ENCODE data around the gene B4GALNT3.
A peak's percentile ranks its signal among the peaks of the same experiment; 100 is the strongest.

B4GALNT3 gene

DNA sequence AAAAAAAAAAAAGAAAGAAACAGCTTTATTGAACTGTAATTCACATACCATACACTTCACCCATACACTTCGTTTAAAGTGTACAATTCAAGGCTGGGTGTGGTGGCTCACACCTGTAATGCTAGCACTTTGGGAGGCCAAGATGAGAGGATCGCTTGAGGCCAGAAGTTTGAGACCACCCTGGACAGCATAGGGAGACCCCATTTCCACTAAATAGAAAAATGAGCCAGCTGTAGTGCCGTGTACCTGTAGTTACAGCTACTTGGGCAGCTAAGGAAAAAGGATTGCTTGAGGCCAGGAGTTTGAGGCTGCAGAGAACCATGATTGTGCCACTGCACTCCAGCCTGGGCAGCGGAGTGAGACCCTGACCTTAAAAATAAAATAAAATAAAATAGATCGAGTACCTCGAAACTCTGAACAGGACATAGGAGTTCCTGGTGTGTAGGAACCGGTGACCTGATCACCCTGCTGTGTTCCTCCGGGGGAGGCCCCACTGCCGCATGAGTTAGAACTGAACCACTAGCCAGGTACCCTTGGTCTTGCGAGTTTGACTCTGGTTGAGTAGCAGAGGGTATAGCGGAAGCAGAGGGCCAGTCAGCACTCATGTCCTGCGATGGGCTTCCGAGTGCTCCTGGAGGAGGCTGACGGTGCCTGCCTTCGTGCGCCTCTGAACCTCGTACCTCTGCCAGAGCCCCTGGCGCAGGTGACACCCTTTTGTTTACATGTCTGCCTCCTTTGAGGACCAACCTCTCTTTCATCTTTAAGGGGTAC is 80.0 kb downstream of the B4GALNT3 start:
- DNase-seq (ENCODE audit: low spot score), result no peak

DNA sequence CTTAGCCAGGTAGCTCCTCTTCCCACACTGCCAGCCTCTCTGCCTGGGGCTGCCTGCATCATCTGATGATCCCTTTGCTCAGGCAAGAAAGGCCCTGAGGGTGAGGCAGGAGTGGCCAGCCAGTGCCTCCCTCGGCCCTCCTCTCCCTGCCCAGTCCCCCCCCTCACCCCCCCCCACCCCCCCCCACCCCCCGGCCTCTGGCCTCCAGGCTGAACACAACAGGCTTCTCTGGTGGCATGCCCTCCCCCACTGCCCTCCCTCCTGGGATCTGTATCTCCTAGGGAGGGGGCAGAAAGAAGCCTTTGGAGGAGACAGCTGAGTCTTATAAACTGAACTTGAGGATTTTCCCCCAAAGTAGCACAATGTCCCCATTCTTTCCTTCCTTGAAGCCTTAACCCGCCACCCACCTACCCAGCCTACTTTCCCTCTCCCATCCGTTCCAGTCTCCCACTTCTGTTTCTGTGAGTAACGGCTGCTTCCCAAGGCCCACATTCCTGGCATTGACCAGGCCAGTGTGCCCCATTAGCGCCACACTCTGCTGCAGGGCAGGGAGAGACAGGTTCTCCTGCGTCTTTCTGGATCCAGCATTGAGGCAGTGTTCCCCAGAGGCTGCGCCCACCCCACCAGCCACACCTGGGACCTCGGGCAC is 82.1 kb downstream of the B4GALNT3 start:
- no peak for DNase-seq (ENCODE audit: low spot score)

DNA sequence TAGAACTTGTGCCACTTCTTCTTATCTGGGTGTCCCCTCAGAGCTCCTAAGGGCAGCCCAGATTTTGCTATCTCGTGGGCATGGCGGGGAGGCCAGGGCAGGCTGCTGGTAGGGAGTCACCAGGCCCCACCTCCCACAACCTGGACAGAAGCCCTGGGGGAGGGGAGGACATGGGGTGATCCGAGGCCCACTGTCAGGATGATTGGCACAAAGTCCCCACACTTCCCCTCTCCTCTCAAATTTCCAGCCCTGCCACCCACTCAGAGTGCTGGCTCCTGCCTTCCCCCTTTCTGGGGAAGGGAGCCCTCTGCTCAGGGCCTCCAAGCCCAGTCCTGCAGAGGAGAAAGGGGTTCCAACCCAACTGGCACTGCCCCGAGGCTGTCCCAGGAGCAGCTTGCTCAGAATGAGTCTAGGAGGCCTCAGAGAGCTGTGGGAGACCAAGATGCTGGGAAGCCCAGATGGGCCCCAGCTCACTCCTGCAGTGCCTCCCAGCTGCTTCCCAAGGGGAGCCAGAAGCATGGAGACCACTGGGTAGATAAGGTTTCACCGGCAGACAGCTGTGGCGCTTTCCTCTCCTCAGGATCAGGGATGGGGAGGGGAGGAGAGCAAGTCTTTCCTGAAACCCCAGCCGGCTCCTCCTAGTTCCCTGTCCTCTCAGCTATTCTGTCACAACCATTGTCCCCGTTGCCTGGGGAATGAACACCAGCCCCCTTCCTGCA is 82.8 kb downstream of the B4GALNT3 start:
- DNase-seq (ENCODE audit: low spot score), result no peak

DNA sequence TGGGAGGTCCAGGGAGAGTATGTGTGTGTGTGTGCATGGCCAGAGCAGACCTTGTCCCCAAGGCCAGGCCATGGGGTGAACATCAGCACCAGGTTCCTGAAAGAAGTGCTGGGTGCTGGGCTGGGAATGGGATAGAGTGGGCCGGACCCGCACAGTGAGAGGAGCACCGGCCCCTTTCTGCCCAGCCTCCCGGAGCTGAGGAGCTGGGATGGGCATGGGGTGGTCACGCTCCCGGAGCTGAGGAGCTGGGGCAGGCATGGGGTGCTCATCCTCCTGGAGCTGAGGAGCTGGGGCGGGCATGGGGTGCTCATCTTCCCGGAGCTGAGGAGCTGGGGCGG is 83.3 kb downstream of the B4GALNT3 start:
- DNase-seq (ENCODE audit: low spot score), result no peak

DNA sequence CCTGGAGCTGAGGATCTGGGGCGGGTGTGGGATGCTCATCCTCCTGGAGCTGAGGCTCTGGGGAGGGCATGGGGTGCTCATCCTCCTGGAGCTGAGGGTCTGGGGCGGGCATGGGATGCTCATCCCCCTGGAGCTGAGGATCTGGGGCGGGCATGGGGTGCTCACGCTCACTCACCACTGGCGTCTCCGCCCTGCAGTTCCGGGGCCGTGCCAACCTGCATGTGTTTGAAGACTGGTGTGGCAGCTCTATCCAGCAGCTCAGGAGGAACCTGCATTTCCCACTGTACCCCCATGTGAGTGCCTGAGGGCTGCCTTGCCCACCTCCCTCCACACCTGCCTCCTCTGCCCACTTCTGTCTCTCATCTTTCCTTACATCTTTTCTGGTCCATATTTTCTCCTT is 84.4 kb downstream of the B4GALNT3 start:
- DNase-seq (ENCODE audit: low spot score), result no peak

DNA sequence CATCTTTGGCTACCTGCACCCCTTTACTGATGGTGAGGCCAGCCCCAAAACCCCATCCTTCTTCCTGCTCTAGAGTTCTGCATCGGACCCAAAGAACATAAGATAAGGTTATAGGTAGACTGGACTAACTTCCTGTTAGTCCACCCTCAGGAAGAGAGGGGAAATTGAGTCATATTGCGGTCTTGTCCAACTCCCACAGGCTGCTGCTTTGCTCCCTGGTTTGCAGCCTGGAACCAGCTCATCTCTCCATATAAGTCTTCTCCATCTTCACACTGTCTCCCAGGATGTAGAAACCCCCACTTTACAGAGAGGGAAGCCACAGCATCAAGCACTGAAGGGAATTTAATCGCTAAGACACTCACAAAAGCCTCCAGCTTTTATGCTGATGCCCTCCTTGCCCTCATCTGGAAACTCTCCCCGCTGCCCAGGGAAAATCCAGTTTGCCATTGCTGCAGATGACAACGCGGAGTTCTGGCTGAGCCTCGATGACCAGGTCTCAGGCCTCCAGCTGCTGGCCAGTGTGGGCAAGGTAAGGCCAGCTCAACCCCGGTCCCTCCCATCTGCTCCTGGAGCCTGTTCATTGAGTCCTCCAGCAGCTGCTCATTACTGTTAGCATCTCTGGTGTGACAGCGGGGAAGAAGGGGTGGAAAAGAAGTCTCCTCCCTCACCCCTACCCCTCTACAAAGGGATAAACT is 85.3 kb downstream of the B4GALNT3 start:
- DNase-seq (ENCODE audit: low spot score), result no peak

DNA sequence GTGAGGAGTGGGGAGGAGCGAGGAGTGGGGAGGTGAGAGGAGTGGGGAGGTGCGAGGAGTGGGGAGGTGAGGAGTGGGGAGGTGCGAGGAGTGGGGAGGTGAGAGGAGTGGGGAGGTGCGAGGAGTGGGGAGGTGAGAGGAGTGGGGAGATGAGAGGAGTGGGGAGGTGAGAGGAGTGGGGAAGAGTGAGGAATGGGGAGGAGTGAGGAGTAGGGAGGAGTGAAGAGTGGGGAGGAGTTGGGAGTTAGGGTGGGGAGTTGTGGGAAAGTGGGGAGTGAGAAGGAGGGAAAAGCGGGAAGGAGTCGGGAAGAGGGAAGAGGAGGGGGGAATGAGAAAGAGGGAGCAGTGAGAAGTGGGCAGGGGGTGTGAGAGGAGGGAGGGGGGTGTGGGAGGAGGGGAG is 86.1 kb downstream of the B4GALNT3 start:
- DNase-seq (ENCODE audit: low spot score), result no peak

DNA sequence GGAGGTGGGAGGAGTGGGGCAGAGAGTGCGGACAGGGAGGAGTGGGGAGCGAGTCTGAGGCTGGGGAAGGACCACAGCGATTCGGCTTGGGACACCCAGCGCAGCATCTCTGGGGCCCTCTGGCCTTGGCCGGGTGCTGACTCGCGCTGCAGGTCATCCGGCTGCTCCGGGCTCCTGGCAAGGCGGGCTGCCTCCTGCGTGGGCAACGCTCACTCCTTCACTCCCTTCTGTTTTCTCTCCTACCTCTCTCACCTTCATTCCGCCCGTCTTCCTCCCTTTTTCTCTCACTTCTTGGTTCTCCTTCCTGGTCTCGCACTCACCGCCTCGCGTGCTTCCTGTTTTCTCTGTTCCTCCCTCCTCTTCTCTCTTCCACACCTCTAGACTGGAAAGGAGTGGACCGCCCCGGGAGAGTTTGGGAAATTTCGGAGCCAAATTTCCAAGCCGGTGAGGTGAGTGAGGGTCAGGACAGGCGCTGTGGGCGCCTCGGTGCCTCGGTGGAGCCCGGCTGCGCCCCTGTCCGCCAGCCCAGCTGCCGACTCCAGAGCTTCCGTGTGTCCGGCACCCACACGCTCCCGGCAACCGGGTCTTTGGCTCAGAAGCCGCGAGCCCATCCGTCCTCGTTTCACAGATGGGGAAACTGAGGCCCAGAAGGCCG is 86.7 kb downstream of the B4GALNT3 start:
- DNase-seq (ENCODE audit: low spot score), result no peak

DNA sequence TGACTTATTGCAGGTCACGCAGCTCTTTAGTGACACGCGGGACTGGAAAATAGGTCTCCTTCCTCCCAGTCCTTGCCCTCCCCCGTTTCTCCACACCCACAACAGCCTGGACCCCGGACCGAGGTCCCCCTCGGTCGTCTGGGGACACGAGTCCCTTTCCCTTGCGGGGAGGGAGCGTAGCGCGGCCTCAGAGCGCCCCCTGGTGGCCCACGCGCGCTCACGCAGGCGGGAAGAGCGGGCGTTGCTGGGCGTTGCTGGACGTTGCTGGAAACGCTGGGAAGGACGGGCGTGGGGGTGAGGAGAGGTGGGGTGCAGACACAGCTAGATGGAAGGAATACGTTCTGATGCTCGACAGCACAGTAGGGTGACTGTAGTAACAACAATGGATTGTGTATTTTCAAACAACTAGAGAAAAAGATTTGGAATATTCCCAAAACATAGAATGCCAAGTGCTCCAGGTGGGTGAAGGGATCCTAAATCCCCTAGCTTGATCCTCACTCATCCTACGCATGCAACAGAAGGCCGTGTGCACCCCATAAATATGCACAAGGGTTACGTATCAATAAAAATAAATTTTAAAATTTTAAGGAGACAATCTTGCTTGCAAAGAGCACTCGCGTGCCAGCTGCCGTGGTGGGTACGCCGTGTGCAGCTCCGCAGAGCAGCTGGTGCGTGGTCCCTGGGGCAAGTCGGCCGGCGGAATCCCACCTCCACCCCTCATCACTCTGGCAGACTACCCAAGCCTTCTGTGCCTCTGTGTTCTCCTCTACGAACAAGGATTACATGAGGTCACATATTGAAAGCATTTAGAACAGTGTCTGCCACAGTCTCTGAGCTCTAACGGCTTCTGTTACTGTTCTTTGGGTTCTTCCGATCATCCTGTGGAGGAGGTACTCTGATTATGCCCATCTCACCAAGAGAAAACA is 87.4 kb downstream of the B4GALNT3 start:
- peak; percentile 74 for DNase-seq (ENCODE audit: low spot score)

DNA sequence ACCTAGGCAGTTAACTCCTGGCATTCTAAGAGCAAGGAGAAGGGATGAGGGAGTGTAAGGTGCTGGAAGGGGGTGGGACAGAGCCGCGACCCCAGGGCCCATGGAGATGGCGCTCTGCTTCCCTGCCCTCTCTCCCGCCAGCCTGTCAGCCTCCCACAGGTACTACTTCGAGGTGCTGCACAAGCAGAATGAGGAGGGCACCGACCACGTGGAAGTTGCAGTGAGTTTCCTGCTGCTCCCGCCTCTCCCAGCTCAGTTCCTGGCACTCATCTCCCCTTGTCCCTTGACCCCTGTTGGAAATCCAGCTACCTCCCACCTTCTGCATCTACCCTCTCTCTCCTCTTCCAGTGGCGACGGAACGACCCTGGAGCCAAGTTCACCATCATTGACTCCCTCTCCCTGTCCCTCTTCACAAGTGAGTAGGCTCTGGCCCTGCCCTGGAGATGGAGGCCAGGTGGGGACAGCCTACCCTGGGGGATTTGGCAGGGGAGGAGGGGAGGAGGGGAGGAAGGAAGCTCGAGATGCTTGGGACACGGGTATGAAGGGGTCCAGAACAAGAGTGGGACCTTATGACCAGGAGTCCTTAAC is 88.2 kb downstream of the B4GALNT3 start:
- no peak for DNase-seq (ENCODE audit: low spot score)

DNA sequence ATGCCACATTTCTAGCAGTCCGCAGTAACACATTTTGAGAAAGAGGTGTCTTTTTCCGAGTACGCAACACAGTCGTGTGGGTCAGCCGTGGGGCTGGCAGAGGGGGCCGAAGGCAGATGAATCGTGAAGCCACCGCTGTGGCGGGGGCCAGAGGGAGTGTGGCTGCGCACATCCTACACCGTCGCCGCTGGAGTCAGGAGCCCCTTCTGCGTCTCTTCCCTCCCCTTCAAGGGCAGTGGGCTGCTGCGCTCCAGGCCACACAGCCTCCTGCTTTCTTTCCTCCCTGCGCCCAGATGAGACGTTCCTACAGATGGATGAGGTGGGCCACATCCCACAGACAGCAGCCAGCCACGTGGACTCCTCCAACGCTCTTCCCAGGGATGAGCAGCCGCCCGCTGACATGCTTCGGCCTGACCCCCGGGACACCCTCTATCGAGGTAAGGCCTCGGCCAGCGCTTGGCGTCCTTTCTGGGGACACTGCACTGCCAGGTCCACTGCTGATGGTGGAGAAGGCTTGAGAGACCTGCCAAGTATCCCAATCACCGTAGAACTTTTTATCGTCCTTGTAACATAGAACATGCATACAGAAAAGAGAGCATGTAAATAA is 89.8 kb downstream of the B4GALNT3 start:
- DNase-seq (ENCODE audit: low spot score), result no peak

DNA sequence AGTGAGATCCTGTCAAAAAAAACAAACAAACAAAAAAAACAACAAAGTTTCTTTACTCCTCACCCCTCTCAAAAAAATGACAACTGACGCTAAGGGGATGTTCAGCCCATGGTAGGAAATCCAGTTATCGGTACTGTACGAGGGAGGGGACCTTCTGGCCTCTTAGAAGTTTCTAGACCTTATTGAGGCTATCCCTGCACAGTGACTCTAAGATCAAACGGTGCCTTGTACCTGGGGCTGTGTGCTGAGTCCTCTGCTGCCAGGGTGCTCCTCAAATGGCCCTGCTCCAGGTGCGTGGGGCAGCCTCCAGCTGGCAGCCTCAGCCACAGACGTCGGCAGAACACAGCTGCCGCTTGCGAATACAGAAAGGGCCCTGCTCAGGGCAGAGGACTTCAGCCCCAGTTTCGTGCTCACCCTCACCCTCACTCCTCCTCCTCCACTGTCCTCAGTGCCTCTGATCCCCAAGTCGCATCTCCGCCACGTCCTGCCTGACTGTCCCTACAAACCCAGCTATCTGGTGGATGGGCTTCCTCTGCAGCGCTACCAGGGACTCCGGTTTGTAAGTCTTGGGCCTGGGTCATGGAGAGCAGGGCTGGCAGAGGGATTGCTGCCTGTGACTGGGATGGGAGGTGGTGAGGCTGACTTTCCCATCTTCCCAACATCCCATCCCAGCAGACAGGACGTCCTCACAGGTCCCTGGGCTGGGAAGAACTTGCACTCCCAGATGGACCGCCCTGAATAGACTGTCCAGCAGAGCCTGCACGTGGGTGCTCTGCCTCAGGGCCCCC is 90.9 kb downstream of the B4GALNT3 start:
- DNase-seq (ENCODE audit: low spot score), result no peak

DNA sequence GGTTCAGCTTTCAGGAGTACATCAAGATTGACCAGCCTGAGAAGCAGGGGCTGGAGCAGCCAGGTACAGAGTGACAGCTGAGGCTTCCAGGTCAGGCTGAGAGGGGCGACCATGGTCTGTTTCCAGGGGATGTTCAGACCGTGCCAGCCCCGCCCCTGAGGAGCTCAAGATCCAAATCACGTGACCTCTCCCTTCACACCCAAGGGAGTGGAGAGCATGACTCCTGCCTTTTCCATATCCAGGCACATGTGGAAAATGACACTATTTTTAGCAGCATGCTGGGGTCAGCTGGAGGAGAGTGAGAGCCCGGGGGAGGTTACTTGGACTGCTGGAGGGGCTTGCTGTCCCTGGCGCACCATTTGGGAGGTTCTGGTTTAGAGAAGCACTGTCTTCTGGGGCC is 92.7 kb downstream of the B4GALNT3 start:
- DNase-seq (ENCODE audit: low spot score), result no peak

DNA sequence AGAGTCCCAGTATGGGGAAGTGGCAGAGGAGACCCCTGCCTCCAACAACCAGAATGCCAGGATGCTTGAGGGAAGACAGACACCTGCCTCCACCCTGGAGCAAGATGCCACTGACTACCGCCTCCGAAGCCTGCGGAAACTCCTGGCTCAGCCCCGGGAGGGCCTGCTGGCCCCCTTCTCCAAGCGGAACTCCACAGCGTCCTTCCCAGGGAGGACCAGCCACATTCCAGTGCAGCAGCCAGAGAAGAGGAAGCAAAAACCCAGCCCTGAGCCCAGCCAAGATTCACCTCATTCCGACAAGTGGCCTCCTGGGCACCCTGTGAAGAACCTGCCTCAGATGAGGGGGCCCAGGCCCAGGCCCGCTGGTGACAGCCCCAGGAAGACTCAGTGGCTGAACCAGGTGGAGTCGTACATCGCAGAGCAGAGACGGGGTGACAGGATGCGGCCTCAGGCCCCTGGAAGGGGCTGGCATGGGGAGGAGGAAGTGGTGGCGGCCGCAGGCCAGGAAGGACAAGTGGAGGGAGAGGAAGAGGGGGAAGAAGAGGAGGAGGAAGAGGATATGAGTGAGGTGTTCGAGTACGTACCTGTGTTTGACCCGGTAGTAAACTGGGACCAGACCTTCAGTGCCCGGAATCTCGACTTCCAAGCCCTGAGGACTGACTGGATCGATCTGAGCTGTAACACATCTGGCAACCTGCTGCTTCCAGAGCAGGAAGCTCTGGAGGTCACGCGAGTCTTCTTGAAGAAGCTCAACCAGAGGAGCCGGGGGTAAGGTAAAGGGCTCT is 93.7 kb downstream of the B4GALNT3 start:
- no peak for DNase-seq (ENCODE audit: low spot score)

DNA sequence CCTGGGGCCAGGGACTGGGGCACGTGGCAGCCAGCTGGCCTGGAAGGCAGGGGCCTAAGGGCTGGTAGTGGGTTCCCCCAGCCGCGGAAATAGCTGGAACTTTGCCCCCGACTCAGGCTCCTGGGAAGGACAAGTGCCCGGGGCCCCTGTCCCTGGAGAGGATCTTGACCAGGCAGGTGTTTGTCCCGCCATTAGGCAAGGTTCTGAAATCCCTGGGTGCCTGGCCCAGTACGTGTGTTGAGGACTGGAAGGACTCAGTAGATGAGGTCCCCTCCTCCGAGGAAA is 94.2 kb downstream of the B4GALNT3 start:
- no peak for DNase-seq (ENCODE audit: low spot score)

DNA sequence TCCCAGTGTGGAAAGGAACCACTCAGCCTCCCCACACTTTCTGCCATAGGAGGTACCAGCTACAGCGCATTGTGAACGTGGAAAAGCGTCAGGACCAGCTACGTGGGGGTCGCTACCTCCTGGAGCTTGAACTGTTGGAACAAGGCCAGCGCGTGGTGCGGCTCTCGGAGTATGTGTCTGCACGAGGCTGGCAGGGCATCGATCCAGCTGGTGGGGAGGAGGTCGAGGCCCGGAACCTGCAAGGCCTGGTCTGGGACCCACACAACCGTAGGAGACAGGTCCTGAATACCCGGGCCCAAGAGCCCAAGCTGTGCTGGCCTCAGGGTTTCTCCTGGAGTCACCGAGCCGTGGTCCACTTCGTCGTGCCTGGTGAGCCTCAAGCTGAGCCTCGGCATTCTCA is 96.8 kb downstream of the B4GALNT3 start:
- no peak for DNase-seq (ENCODE audit: low spot score)

DNA sequence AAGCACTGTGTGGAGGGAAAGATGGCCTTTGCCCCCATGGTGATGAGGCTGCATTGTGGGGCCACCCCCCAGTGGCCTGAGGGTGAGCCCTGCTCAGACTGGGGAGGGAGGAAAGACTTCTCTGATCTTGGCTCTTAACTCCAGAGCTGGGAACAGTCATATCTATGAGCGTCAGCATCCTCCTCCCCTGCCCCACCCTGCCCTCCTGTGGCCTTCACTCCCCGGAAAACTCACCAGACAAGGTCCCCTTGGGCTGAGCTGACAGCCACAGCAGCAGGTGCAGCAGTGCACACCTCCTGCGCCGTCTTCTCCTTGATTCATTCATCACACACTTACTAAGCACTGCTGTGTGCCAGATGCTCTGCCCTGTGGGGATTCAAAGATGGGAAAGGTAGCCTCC is 98.8 kb downstream of the B4GALNT3 start:
- no peak for DNase-seq (ENCODE audit: low spot score)

DNA sequence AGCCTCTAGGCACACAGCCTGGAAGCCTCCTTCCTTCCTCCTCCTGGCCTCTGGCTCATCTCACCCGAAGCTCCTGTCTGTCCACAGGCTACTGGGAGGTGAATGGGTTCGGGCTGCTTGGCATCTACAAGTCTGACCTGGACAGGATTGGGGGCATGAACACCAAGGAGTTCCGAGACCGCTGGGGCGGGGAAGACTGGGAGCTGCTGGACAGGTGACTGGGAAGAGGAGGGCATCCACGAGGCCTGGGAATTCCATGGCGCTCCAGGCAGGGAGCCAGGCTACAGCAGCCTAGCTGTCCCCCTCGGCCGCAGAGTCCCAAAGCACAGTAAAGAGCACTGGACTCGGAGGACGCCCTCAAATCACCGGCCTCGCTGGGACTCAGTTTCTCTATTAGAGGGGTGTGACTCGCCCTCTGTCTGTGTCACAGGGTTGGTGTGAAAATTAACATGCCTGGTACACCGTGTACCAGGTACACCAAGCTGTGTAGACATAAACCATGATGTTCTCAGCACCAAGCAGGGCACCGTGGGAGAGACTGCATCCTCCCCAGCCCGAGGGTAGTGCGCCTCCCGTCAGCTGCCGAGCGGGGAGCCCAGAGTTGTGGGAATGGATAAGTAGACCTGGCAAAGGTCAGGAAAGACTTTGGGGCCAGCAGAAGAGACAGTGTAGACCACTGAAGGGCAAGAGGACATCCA is 99.6 kb downstream of the B4GALNT3 start:
- no peak for DNase-seq (ENCODE audit: low spot score)

All from activated CD4-positive, alpha-beta T cell treated with anti-CD3 and anti-CD28 coated beads, Interleukin-2, Interleukin-4, amounts not matched to agents 100 ng/mL and 50 ng/mL, durations not matched to agents 16 hours and 8 hours (primary cell).